Liver (tissue), 3 donors: Measurements from ENCODE around the gene CTSC.

Experiments used
- ATF3 ChIP-seq: IDR thresholded peaks from 2 replicates; pipeline ENCODE4 v1.6.1; 2016; ENCODE audit warnings: antibody characterized with exemption
- EGR1 ChIP-seq, 2 donors: IDR thresholded peaks; 2 replicates each; pipeline ENCODE4 v1.6.1; 2016 to 2018; ENCODE audit warnings: antibody characterized with exemption in 2 of 2, low read depth in 2 of 2
- FOXA1 ChIP-seq: IDR thresholded peaks from 2 replicates; pipeline ENCODE4 v1.6.1; 2016; ENCODE audit warnings: antibody characterized with exemption
- JUND ChIP-seq, 2 donors: IDR thresholded peaks; 2 replicates each; pipeline ENCODE4 v1.6.1; 2016; ENCODE audit warnings: antibody characterized with exemption in 2 of 2
- NR2F2 ChIP-seq: IDR thresholded peaks from 2 replicates; pipeline ENCODE4 v1.6.1; 2016; ENCODE audit warnings: antibody characterized with exemption
- REST ChIP-seq: IDR thresholded peaks from 2 replicates; pipeline ENCODE4 v1.6.1; 2016; ENCODE audit warnings: antibody characterized with exemption, mild to moderate bottlenecking
- SP1 ChIP-seq: IDR thresholded peaks from 2 replicates; pipeline ENCODE4 v1.6.1; 2018; ENCODE audit warnings: antibody characterized with exemption, mild to moderate bottlenecking
- TAF1 ChIP-seq: conservative IDR thresholded peaks from 2 replicates; pipeline ENCODE4 v1.6.1; 2016; ENCODE audit warnings: antibody characterized with exemption, mild to moderate bottlenecking
- YY1 ChIP-seq: IDR thresholded peaks from 2 replicates; pipeline ENCODE4 v1.6.1; 2016; ENCODE audit warnings: antibody characterized with exemption, mild to moderate bottlenecking
- ZBTB33 ChIP-seq: IDR thresholded peaks from 2 replicates; pipeline ENCODE4 v1.6.1; 2016; ENCODE audit warnings: antibody characterized with exemption
- TF ChIP-seq, protein P1 (sequence below): fragments of 150-350 bp; IDR thresholded peaks from 2 replicates; pipeline ENCODE4 v1.5.1; 2017; ENCODE audit warnings: improper control_type of control experiment, low read depth, low read length; ENCODE audit not compliant: missing input control
- TF ChIP-seq, protein P2 (sequence below): IDR thresholded peaks from 2 replicates; pipeline ENCODE4 v1.6.1; 2016; ENCODE audit warnings: antibody characterized with exemption
- donor health status: healthy.
- donor health status: healthy.

GRCh38 chr11:88345949-88346348, 8.4 kb upstream of the CTSC start:
- TF ChIP-seq, protein P1, sequence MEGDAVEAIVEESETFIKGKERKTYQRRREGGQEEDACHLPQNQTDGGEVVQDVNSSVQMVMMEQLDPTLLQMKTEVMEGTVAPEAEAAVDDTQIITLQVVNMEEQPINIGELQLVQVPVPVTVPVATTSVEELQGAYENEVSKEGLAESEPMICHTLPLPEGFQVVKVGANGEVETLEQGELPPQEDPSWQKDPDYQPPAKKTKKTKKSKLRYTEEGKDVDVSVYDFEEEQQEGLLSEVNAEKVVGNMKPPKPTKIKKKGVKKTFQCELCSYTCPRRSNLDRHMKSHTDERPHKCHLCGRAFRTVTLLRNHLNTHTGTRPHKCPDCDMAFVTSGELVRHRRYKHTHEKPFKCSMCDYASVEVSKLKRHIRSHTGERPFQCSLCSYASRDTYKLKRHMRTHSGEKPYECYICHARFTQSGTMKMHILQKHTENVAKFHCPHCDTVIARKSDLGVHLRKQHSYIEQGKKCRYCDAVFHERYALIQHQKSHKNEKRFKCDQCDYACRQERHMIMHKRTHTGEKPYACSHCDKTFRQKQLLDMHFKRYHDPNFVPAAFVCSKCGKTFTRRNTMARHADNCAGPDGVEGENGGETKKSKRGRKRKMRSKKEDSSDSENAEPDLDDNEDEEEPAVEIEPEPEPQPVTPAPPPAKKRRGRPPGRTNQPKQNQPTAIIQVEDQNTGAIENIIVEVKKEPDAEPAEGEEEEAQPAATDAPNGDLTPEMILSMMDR: no peak
- TF ChIP-seq REST (no peak), ATF3 (no peak), SP1 (no peak), TAF1 (no peak), JUND (IDR thresholded peaks at IDR 0.05) (no peak), EGR1 (IDR thresholded peaks at IDR 0.05; ENCODE audit: low read depth in 2 of 2) (no peak), NR2F2 (no peak), FOXA1 (no peak), ZBTB33 (no peak), YY1 (no peak)
- TF ChIP-seq, protein P2, sequence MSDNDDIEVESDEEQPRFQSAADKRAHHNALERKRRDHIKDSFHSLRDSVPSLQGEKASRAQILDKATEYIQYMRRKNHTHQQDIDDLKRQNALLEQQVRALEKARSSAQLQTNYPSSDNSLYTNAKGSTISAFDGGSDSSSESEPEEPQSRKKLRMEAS: no peak
